Measurements from ENCODE around the gene KCNC1. TPM values are rescaled to one million over a fixed set of nuclear protein-coding genes. Genes with fewer than 3 reads are reported as not detected.

KCNC1 gene
- total RNA-seq, 1 donor from 2014 or later, result not detected

DNA sequence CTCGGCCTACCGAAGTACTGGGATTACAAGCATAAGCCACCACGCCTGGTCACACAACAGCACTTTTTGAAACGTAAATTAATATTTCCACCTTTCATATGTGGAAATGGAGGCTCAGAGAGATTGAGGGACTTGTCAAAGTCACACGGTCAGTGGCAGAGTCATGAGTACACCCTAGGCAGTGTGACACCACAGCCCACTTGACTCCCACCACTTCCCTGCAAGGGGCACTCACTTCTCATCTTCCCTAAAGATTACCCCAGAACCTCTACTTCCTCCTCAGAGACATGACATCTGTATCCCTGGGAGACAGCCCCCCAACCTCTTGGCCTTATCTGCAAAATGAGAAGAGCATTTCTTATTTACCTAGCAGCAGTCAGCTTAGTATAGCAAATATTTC lies 31.7 kb upstream of the KCNC1 start:
- Mint-ChIP-seq H3K27ac (ENCODE audit: unreplicated experiment) (no peak overlapping the region), H3K4me1 (ENCODE audit: unreplicated experiment) (no peaks in the 10 kb centered on the region), H3K27me3 (ENCODE audit: unreplicated experiment) (no peaks in the 10 kb centered on the region), H3K9me3 (ENCODE audit: unreplicated experiment) (no peaks in the 10 kb centered on the region), H3K36me3 (ENCODE audit: low read depth, unreplicated experiment) (no peaks in the 10 kb centered on the region), H3K4me3 (ENCODE audit: unreplicated experiment) (no peak overlapping the region)
- TF ChIP-seq, protein P1, sequence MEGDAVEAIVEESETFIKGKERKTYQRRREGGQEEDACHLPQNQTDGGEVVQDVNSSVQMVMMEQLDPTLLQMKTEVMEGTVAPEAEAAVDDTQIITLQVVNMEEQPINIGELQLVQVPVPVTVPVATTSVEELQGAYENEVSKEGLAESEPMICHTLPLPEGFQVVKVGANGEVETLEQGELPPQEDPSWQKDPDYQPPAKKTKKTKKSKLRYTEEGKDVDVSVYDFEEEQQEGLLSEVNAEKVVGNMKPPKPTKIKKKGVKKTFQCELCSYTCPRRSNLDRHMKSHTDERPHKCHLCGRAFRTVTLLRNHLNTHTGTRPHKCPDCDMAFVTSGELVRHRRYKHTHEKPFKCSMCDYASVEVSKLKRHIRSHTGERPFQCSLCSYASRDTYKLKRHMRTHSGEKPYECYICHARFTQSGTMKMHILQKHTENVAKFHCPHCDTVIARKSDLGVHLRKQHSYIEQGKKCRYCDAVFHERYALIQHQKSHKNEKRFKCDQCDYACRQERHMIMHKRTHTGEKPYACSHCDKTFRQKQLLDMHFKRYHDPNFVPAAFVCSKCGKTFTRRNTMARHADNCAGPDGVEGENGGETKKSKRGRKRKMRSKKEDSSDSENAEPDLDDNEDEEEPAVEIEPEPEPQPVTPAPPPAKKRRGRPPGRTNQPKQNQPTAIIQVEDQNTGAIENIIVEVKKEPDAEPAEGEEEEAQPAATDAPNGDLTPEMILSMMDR (IDR thresholded peaks at IDR 0.05; ENCODE audit: unreplicated experiment), result no peak
- DNase-seq (ENCODE audit: low spot score), result no peak

DNA sequence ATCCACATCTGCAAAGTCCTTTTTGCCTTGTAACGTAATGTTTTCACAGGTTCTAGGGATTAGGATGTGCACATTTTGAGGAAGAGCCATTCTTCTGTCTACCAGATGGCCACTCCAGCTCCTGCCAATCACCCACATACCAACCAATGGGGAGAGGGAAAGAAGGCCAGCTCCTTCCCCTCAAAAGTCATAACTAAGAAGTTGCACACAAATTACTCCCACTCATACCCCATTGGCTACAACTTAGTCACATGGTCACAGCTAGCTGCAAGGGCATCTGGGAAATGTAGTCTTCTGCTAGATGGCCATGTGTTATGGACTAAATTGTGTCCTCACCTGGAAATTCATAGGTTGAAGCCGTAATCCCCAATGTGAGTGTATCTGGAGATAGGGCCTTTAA lies 30.6 kb upstream of the KCNC1 start:
- H3K4me3 Mint-ChIP-seq (ENCODE audit: unreplicated experiment), result no peak overlapping the region
- H3K27me3 Mint-ChIP-seq (ENCODE audit: unreplicated experiment), result no peaks in the 10 kb centered on the region

DNA sequence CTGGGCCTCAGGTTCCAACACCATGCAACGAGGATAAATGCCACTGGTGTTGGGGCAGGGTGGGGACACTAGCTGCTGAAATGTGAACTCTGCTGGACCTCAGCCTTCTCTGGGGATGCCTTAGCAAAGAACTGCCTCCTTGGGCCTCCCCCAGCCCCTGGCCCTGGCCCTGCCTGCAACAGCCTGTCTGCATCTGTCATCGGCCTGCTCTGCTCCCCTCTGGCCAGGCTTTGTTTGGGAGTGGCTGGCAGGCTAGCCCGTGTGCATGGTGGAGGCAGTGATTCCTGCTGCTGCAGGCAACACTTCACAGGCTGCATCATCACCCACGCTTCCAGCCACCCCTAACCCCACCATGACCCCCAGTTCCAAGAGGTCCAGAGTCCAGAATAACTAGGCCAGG lies 26.8 kb upstream of the KCNC1 start:
- no peaks in the 10 kb centered on the region for H3K9me3 Mint-ChIP-seq (ENCODE audit: unreplicated experiment)

More for the DNA sequence above, 30.6 kb upstream of the KCNC1 start:
- H3K9me3 Mint-ChIP-seq (ENCODE audit: unreplicated experiment), result no peaks in the 10 kb centered on the region
- H3K4me1 Mint-ChIP-seq (ENCODE audit: unreplicated experiment), result no peaks in the 10 kb centered on the region
- H3K27ac Mint-ChIP-seq (ENCODE audit: unreplicated experiment), result no peak overlapping the region
- DNase-seq (ENCODE audit: low spot score), result no peak
- no peaks in the 10 kb centered on the region for H3K36me3 Mint-ChIP-seq (ENCODE audit: low read depth, unreplicated experiment)
- TF ChIP-seq, protein P1 (IDR thresholded peaks at IDR 0.05; ENCODE audit: unreplicated experiment), result no peak

DNA sequence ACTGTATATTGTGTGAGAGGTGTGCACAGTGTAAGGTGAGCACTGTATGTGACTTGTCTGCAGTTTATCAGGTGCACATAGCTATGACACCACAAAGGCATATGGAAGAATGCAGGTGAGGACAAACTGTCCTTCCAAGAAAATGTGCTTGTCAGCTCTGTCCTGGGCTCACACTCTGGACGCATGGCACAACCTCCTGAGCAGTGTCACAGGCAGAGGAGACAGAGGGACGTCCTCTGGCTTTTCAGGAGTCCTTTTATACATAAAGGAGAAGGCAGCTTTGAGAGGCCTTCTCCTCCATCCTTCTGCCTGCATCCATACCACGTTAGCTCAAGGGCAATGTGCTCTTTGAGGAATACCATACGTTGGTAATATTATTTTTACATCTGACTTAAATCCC lies 22.7 kb upstream of the KCNC1 start:
- H3K27me3 Mint-ChIP-seq (ENCODE audit: unreplicated experiment), result peaks cover 2% of the 10 kb centered on the region
- no peak overlapping the region for H3K4me3 Mint-ChIP-seq (ENCODE audit: unreplicated experiment)
- H3K9me3 Mint-ChIP-seq (ENCODE audit: unreplicated experiment), result no peaks in the 10 kb centered on the region

More for the DNA sequence above, 26.8 kb upstream of the KCNC1 start:
- H3K4me1 Mint-ChIP-seq (ENCODE audit: unreplicated experiment), result no peaks in the 10 kb centered on the region
- H3K36me3 Mint-ChIP-seq (ENCODE audit: low read depth, unreplicated experiment), result no peaks in the 10 kb centered on the region
- TF ChIP-seq, protein P1 (IDR thresholded peaks at IDR 0.05; ENCODE audit: unreplicated experiment), result no peak
- peaks cover 2% of the 10 kb centered on the region for H3K27me3 Mint-ChIP-seq (ENCODE audit: unreplicated experiment)
- DNase-seq (ENCODE audit: low spot score), result no peak
- no peak overlapping the region for H3K27ac Mint-ChIP-seq (ENCODE audit: unreplicated experiment)
- no peak overlapping the region for H3K4me3 Mint-ChIP-seq (ENCODE audit: unreplicated experiment)

DNA sequence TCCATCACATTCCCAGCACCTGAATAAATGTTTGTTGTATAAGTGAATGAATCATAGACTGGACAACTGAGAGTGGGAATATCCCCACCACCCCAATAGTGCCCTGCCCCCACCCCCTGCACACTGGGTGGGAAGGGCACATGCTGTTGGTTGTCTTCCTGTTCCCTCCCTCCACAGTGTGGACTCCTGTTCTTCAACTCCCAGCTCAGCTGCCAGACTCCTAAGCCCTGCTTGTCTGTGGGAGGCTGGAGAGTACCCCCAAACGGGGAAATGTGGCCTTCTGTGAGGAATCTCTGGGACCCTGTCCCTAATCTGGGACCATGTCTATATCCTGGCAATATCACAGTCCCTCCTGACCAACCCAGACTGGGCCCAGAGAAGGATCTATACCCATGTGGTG lies 20.7 kb upstream of the KCNC1 start:
- Mint-ChIP-seq H3K9me3 (ENCODE audit: unreplicated experiment) (no peaks in the 10 kb centered on the region), H3K4me3 (ENCODE audit: unreplicated experiment) (no peak overlapping the region), H3K27ac (ENCODE audit: unreplicated experiment) (no peak overlapping the region), H3K4me1 (ENCODE audit: unreplicated experiment) (no peaks in the 10 kb centered on the region), H3K27me3 (ENCODE audit: unreplicated experiment) (peaks cover 8% of the 10 kb centered on the region), H3K36me3 (ENCODE audit: low read depth, unreplicated experiment) (no peaks in the 10 kb centered on the region)
- TF ChIP-seq, protein P1 (IDR thresholded peaks at IDR 0.05; ENCODE audit: unreplicated experiment), result no peak
- no peak for DNase-seq (ENCODE audit: low spot score)

More for the DNA sequence above, 22.7 kb upstream of the KCNC1 start:
- no peak for DNase-seq (ENCODE audit: low spot score)
- Mint-ChIP-seq H3K4me1 (ENCODE audit: unreplicated experiment) (no peaks in the 10 kb centered on the region), H3K36me3 (ENCODE audit: low read depth, unreplicated experiment) (no peaks in the 10 kb centered on the region), H3K27ac (ENCODE audit: unreplicated experiment) (no peak overlapping the region)
- TF ChIP-seq, protein P1 (IDR thresholded peaks at IDR 0.05; ENCODE audit: unreplicated experiment), result no peak

Measured in endothelial cell (in vitro differentiated cells).